Choroid plexus epithelial cell (primary cell): ENCODE measurements around the gene FSCN2.

Experiments used
- DNase-seq: peaks from one replicate; pipeline ENCODE4 v3.0.0-alpha.2; 2010; ENCODE audit warnings: low read depth
- H3K4me3 ChIP-seq: 2 replicates; pipeline ENCODE4 v1.5.1; 2011; ENCODE audit warnings: low read depth, mild to moderate bottlenecking, control low read depth, low read length, moderate library complexity
- TF ChIP-seq, protein P1 (sequence below): conservative IDR thresholded peaks from 2 replicates; pipeline ENCODE4 v1.5.1; 2011; ENCODE audit warnings: low read depth, mild to moderate bottlenecking, control low read depth, inconsistent platforms, low read length, moderate library complexity

Gene FSCN2

DNA sequence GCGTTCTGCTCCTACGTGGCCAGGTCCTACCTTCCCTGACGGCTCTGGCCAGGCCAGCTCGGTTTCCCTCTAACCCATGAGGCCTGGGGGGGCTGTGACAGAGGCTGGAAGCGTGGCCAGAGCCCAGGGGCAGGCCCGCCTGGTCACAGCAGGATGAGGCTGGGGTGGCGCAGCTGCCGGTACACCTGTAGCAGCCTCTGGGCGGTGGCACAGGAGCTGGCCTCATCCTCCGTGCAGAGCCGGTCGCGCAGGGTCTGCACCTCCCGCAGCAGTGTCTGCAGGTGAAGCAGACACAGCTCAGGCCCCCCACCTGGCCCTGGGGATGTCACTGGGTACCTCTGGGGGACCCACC, 12.5 kb downstream of the FSCN2 start:
- H3K4me3 ChIP-seq = no peak overlapping the region
- TF ChIP-seq, protein P1, sequence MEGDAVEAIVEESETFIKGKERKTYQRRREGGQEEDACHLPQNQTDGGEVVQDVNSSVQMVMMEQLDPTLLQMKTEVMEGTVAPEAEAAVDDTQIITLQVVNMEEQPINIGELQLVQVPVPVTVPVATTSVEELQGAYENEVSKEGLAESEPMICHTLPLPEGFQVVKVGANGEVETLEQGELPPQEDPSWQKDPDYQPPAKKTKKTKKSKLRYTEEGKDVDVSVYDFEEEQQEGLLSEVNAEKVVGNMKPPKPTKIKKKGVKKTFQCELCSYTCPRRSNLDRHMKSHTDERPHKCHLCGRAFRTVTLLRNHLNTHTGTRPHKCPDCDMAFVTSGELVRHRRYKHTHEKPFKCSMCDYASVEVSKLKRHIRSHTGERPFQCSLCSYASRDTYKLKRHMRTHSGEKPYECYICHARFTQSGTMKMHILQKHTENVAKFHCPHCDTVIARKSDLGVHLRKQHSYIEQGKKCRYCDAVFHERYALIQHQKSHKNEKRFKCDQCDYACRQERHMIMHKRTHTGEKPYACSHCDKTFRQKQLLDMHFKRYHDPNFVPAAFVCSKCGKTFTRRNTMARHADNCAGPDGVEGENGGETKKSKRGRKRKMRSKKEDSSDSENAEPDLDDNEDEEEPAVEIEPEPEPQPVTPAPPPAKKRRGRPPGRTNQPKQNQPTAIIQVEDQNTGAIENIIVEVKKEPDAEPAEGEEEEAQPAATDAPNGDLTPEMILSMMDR = no peak
- DNase-seq = no peak

DNA sequence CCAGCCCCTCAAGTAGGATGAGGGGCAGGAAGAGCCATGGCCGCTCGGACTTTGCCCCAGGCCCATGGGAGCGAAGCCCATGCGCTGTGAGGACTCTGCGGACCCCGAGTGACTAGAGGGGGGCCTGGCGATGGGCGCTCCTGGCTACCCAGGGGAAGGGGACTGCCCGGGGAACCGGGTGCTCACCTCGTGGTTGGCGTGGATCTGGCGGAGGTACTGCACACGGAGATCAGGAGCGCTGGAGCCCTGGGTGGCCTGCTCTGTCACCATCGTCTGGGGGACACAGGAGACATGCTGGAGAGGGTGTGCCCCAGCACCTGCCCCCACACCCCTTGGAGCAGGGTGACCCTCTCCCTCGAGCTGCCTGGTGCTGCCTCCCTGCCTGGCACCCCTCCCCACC, 12.9 kb downstream of the FSCN2 start:
- TF ChIP-seq, protein P1 = no peak
- H3K4me3 ChIP-seq = no peak overlapping the region
- DNase-seq = no peak

DNA sequence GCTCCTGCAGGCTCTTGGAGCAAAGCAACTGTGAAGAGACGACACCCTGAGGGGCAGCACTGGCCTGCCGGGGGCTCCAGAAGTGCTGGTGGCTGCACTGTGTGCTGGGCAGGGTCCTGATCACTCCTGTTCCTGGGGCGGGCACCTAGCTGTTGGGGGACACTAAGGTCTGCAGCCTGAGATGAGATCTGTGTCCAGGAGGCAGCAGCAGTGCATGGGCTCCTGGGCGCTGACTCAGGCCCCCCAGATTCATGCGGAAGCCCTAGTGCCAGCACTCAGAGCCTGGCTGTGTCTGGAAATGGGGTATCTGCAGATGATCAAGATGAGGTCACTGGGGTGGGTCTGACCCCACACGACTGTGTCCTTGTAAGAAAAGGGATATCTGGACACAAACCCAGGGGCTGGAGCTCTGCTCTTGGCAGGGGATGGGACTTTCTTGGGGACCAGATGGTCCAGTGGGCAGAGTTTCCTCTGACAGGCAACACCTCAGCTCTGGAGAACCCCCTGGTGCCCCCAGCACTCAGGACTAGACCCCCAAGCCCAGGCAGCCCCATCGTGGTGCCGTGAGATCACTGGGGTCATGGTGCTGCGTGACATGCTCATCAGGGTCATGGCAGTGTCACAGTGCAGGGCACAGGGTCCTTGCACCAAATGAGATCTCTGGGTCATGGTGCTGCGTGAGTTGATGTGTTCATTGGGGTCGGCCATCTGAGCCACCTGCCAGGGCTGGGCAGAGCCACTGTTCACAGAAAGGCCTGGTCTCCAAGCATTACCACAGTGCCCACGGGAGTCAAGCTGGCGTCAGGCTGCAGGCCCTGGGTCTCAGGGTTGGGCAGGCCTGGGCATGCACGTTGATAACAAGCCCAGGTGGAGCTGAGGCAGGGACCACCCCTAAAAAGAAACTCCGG, 14.5 kb downstream of the FSCN2 start:
- no peak overlapping the region for H3K4me3 ChIP-seq
- TF ChIP-seq, protein P1 = no peak
- no peak for DNase-seq

DNA sequence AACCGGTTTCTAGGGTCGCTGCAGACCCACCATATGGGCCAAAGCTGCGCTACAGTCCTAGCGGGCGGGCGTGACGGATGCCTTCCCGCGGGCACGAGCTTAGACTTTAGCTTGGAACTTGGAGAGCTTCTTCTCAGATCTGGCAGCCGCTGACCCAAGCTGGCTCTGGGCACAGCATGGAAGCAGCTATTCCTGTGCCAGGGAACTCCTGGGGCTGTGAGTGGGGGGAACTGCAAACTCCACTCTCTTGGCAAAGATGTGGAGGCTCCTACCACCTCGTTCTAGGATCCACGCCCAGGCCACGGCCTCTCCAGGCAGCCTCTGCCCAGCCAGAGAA, 15.1 kb downstream of the FSCN2 start:
- H3K4me3 ChIP-seq = no peak overlapping the region
- TF ChIP-seq, protein P1 = no peak
- no peak for DNase-seq

DNA sequence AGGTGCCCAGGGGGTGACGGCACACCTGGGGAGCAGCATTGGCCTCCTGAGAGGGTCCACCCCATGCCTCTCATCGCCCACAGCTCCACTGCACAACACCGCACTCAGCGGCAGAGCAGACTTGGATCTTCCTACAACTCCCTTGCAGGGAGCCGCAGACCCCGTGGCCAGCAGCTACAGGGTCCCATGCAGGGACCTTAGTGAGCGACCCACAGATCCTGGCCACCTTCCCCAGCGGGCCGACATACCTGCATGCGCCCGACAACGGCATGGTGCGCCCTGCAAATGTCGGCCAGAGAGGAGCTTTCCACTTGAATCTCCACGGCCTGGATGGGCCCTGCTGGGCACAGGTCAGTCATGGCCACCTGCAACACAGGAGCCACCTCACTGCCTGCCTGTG, 15.6 kb downstream of the FSCN2 start:
- H3K4me3 ChIP-seq = no peak overlapping the region
- DNase-seq = no peak
- TF ChIP-seq, protein P1 = no peak

DNA sequence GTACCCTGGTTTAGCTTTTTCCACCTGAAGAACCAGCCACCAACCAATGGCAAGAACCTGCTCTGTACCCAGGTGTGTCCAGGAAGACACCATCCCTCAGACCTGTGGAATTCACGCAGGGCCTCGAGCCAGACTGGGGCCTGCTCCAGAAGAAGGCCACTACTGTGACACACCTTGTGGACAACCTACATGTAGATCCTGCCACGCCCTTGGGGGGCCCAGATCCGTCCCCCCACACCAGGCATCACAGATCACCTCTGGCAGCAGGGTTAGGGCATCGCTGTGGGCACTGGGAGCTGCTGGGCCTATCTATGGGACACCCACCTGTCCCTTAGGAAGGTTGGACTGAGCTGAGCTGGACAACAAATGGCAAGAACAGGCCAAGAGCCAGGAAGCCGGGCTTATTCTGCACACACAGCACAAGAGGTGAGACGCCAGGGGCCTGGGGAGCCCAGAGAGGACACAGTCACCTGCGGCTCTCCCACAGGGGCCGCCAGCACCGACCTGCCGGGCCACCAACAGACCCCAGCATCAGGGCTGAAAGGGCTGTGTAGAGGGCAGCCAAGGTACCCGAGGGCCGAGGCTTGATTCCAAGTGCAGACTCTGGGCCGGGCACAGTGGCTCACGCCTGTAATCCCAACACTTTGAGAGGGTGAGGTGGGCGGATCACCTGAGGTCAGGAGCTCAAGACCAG, 16.3 kb downstream of the FSCN2 start:
- TF ChIP-seq, protein P1 = no peak
- H3K4me3 ChIP-seq = no peak overlapping the region
- DNase-seq = no peak
